Muscle of arm (tissue), 12 donors: ENCODE data around the gene OR6J1. TPM values are rescaled to one million over a fixed set of nuclear protein-coding genes. Genes with fewer than 3 reads are reported as not detected.

ENCODE experiments used
- polyA plus RNA-seq, 12 donors: library from polyadenylated mRNA; unstranded; fragments of 120-200 nt; gene quantifications; one replicate each; pipeline ENCODE4 v1.2.1, GENCODE V29; 2013; ENCODE audit not compliant: insufficient read length in 12 of 12

OR6J1 gene
- polyA plus RNA-seq, 12 donors: 0.04 to 0.24 (median 0.18) TPM; not detected in 3

Other genes starting within 250 kb of the OR6J1 start
- gene DAD1, start 55.1 kb downstream of the OR6J1 start, polyA plus RNA-seq: 100 to 1,000 TPM in 11 of 12 donors, not detected in 1; 116 to 191 (median 140) TPM
- 10 to 100 TPM in 11 of 12 donors, not detected in 1; 11.6 to 25.3 (median 15.6) TPM for gene ABHD4, start 46.1 kb downstream of the OR6J1 start, polyA plus RNA-seq
- gene OXA1L, start 122.3 kb upstream of the OR6J1 start, polyA plus RNA-seq: 100 to 1,000 TPM in 11 of 12 donors, not detected in 1; 150 to 268 (median 226) TPM
- 10 to 100 TPM in 11 of 12 donors, not detected in 1; 14.0 to 34.9 (median 26.6) TPM for gene SLC7A7, start 171.1 kb upstream of the OR6J1 start, polyA plus RNA-seq
- 10 to 100 TPM in 11 of 12 donors, not detected in 1; 52.5 to 71.0 (median 60.1) TPM for gene MRPL52, start 185.5 kb upstream of the OR6J1 start, polyA plus RNA-seq
- 100 to 1,000 TPM in 11 of 12 donors, not detected in 1; 114 to 285 (median 170) TPM for gene MMP14, start 192.2 kb upstream of the OR6J1 start, polyA plus RNA-seq
- gene LRP10, start 227.4 kb upstream of the OR6J1 start, polyA plus RNA-seq: 10 to 100 TPM in 11 of 12 donors, not detected in 1; 29.7 to 49.0 (median 37.2) TPM
- gene REM2, start 238.9 kb upstream of the OR6J1 start, polyA plus RNA-seq: under 1 TPM in 8 of 12 donors, not detected in 4; 0.09 to 0.46 (median 0.14) TPM